Measurements from ENCODE around the gene CD83. TPM values are rescaled to one million over a fixed set of nuclear protein-coding genes. Genes with fewer than 3 reads are reported as not detected.

The CD83 gene
- total and polyA plus RNA-seq, 9 of the 15 experiments (the other 6 are each of a cell fraction or from before 2014, with no cell fraction given) = 2.5 to 4.1 (median 3.4) TPM

DNA sequence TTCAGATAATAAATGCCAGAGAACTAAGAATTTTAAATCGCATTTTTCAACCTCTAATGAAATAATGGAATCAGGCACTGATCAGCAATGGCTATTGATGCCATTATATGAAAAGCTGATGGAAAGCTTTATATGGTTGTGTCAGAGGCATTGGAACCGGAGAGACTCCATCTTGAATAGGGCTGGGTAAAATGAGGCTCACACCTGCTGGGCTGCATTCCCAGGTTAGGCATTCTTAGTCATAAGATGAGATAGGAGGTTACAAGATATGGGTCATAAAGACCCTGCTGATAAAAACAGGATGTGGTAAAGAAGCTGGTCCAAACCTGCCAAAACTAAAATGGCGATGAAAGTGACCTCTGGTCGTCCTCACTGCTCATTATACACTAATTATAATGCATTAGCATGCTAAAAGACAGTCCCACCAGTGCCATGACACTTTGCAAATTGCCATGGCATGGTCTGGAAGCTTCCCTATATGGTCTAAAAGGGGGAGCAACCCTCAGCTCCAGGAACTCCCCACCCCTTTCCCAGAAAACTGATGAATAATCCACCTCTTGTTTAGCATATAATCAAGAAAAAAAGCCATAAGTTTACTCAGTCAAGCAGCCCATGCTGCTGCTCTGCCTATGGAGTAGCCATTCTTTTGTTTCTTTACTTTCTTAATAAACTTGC is 40.2 kb upstream of the CD83 start (continued):
- TF ChIP-seq TFAM (CRISPR knock-in tag; conservative IDR thresholded peaks at IDR 0.05) (no peak), ZSCAN32 (CRISPR knock-in tag; IDR thresholded peaks at IDR 0.05) (peak; percentile 62; the same call in 1 of the 2 replicates), TEAD2 (tag; IDR thresholded peaks at IDR 0.05) (peak; percentile 79), MTA2 (IDR thresholded peaks at IDR 0.05; ENCODE audit: low read depth) (no peak), HINFP (tag; conservative IDR thresholded peaks at IDR 0.05; ENCODE audit: low read depth) (no peak), ZNF79 (CRISPR knock-in tag; IDR thresholded peaks at IDR 0.05; ENCODE audit: low read depth) (peak; percentile 90), SRSF1 (IDR thresholded peaks at IDR 0.05; ENCODE audit: low read depth, low read length) (no peak), XRCC4 (IDR thresholded peaks at IDR 0.05; ENCODE audit: extremely low read depth, insufficient read depth, insufficient read length) (no peak), BCL6 (CRISPR knock-in tag; IDR thresholded peaks at IDR 0.05) (peak; percentile 97), MIER1 (IDR thresholded peaks at IDR 0.05; ENCODE audit: low read depth) (no peak), PYGO2 (tag; IDR thresholded peaks at IDR 0.05) (peak; percentile 92), ZNF184 (CRISPR knock-in tag; IDR thresholded peaks at IDR 0.05) (no peak), ZBTB26 (CRISPR knock-in tag; IDR thresholded peaks at IDR 0.05) (peak; percentile 81; the same call in 1 of the 2 replicates), ZNF583 (CRISPR knock-in tag; IDR thresholded peaks at IDR 0.05) (peak; percentile 82; the same call in 1 of the 2 replicates), ZNF785 (CRISPR knock-in tag; IDR thresholded peaks at IDR 0.05) (no peak), GATAD2A (IDR thresholded peaks at IDR 0.05) (no peak), PHF8 (IDR thresholded peaks at IDR 0.05; ENCODE audit: borderline replicate concordance, low read length) (no peak), SNIP1 (IDR thresholded peaks at IDR 0.05; ENCODE audit: low read depth) (no peak), FOXP4 (CRISPR knock-in tag; IDR thresholded peaks at IDR 0.05; ENCODE audit: borderline replicate concordance) (no peak), BHLHE40 (IDR thresholded peaks at IDR 0.05; ENCODE audit: low read length) (no peak), ZNF699 (CRISPR knock-in tag; IDR thresholded peaks at IDR 0.05; ENCODE audit: insufficient replicate concordance) (no peak), ZNF444 (CRISPR knock-in tag; IDR thresholded peaks at IDR 0.05) (peak; percentile 77; the same call in 1 of the 2 replicates), PHTF2 (CRISPR knock-in tag; IDR thresholded peaks at IDR 0.05) (0 out of 2 replicates have a peak, but pooled peaks have one; percentile 48), ZNF124 (CRISPR knock-in tag; IDR thresholded peaks at IDR 0.05) (no peak)
- TF ChIP-seq, protein P1, sequence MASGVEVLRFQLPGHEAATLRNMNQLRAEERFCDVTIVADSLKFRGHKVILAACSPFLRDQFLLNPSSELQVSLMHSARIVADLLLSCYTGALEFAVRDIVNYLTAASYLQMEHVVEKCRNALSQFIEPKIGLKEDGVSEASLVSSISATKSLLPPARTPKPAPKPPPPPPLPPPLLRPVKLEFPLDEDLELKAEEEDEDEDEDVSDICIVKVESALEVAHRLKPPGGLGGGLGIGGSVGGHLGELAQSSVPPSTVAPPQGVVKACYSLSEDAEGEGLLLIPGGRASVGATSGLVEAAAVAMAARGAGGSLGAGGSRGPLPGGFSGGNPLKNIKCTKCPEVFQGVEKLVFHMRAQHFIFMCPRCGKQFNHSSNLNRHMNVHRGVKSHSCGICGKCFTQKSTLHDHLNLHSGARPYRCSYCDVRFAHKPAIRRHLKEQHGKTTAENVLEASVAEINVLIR (CRISPR knock-in tag; IDR thresholded peaks at IDR 0.05) = peak; percentile 67; the same call in 1 of the 2 replicates

All from K562 (cell line).